NCI-H1048 (cell line): Measurements from ENCODE around the gene SNPH.

Experiments used
- DNase-seq: peaks from one replicate; lab custom pipeline; 2025; lab: John Stamatoyannopoulos, UW

SNPH gene

DNA sequence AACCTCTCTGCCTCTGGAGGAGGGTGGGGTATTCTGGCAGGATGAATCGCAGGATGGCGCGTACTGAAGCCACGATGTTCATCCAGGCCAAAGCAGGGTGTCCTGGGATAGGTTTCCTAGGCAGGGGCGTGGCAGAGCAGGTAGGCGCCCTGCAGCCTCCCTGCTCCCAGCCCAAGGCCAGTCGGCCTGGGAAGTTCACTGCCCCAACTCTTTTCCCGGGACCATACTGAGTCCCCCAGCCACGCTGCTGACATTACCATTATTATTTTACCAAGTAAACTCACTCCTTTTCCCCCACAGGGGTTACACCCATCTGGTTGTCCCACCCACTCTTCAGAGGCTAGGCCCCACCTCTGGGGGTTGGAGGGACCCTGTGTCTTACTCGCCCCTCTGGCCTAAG is 41.1 kb downstream of the SNPH start:
- no peak for DNase-seq

GRCh38 chr20:1307571-1307971 is 41.5 kb downstream of the SNPH start:
- DNase-seq, result no peak

DNA sequence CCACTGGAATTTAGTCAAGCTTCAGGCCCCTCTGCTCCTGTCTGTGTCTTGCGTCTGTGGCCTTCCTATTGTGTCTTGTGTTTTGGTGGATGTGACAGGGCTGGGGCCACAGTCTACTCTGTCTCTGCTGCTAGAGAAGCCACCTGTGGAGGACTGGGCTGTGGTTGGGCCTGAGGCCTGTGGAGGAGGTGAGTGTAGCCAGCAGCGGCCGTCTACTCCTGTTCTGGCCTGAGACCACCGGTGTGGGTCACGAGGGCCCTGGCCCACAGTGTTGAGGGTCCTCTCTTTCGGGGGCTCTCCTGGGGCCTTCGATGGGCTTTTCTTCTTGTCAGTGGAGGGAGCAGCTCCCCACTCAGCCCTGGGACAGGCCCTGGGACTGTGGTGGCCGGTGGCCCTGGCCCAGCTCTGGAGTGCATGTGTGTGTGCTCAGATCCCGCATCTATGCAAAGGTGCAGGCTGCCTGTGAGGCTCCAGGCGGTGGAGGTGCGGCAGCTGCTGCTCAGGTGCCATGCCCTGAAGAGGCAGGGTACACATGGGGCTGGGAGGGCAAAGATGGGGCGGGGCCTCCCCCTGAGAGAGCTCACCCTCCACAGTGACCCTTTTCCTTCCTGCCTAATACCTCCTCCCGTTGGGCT is 42.1 kb downstream of the SNPH start:
- no peak for DNase-seq

DNA sequence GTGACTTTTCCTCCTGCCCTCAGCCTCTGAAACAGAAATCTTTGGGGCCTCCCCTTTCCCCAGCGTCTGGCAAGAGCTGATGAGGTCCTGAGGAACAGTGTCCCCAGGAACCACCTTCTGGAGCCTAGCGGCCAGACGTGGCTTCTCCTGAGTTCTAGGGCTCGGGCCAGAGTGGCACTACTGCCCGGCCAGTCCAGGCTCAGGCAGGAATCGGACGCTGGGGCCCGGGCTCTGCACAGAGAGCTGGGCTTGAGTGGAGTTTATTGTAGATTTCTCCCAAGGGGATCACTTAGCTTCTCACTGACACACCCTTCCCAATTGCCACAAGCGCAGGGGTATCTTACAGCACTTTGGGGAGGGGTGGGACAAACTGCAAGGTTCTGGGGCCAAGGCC is 42.6 kb downstream of the SNPH start:
- DNase-seq, result no peak

DNA sequence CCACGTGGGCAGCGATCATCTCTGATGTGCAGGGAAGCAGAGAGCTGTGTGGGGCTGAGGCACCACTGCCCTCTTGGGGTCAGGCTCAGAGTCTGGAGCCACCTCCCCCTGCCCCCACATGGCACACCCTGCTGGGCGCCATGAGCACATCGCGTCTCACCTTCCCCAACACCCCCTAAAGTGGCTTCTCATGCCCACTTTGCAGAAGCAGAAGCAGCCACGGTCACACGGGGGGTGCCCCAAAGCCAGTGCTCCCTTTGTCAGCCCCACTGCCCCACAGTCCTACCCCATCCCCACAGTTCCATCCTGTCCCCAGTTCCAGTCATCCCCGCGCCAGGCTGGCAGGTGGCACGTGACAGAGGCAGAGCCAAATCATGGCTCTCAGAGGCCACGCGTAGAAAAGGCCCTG is 43.3 kb downstream of the SNPH start:
- no peak for DNase-seq

DNA sequence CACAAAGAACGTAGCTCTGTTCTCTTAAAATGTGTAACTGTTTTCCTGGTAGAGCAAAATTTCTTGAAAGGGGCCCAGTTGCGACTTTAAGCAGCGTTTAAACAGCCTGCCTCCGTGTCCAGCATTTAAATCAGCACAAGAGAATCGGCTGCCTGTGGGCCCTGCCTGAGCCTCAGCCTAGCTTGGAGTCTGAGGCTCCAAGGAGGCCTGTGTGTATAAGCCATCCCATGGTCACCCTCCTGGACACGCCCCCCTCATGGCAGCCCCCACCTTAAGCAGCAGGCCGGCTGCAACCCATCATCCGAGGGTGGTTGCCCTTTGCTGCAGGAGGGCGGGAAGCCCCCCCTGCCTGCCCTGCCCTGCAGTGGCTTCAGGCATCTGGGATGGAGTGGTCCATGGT is 44.0 kb downstream of the SNPH start:
- DNase-seq, result no peak

- no peak for DNase-seq
Observed at GRCh38 chr20:1310506-1311190, 44.6 kb downstream of the SNPH start.

DNA sequence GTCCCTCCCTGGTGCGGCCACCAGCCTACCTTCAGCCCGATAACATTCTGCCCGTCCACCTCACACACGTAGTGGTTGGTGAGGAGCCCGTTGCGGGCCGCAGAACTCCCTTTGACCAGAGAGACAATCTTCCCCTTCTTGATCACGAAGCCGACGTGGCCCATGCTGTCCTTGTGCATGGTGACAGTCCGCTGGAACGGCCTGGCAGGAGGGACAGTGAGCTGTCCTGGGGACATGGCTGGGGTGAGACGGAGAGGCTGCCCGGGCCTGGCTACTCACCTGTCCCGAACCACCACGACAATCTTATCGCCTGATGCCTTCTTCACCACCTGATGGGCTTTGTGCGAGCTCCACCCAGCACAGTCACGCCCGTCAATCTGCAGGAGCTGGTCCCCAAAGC is 46.2 kb downstream of the SNPH start:
- DNase-seq, result no peak

DNA sequence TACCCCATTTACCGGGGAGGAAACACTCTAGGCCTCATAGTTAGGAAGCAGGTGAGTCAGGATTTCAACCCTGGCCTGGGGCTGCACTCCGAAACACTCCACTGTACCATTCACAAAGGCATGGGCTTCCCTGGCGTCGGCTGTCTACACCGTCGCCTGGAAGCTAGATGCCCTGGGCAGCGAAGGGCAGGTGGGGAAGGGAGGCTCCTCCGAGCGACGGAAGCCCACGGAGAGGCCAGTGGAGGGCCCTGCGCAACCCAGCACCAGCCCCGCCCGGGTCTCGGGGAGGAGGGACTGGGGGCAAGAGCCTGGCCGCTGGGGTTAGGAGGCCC is 46.8 kb downstream of the SNPH start:
- DNase-seq, result no peak

DNA sequence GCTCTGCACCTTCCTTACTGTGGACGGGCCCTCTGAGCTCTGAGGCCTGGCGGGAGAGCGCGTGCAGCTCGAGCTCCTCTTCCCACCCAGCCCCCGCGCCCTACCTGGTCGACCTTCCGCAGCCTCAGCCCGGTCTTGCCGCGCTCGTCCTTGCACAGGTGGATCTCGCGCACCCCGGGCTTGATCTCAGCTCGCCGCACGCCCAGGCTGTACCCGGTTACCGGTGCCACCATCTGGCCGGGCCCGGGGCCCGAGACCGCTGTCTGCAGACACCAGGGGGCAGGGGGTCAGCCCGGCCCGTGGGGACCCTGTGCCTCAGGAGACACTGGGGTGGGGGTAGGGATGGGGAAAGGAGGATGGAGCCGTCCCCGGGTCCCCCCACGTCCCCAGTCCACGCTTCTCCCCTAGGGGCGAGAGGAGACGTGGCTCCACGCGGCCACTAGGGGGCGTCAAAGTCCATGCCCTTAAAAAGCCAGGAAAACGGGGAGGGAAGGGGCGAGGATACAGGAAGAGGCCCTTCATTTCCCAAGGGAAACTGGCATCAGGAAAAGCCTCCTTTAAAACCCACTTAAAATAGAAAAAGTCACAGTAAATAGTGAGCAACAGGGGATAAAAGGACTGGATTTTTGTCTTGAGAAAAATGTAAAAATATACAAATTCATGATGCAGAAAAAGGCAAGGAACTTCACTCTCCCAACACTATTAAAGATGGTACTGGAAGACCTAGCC is 47.3 kb downstream of the SNPH start:
- no peak for DNase-seq

DNA sequence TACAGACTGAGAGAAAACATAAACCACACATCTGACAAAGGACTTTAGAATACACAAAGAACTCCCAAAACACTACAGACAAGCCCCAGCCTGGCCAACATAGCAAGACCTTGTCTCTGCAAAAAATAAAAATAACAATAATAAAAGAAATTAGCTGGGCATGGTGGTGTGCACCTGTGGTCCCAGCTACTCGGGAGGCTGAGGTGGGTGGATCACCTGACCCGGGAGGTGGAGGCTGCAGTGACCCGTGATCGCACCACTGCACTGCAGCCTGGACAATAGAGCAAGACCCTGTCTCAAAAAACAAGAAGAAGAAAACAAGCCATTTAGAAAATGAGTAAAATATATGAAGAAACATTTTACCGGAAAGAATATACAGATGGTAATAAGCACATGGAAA is 49.7 kb downstream of the SNPH start:
- no peak for DNase-seq

DNA sequence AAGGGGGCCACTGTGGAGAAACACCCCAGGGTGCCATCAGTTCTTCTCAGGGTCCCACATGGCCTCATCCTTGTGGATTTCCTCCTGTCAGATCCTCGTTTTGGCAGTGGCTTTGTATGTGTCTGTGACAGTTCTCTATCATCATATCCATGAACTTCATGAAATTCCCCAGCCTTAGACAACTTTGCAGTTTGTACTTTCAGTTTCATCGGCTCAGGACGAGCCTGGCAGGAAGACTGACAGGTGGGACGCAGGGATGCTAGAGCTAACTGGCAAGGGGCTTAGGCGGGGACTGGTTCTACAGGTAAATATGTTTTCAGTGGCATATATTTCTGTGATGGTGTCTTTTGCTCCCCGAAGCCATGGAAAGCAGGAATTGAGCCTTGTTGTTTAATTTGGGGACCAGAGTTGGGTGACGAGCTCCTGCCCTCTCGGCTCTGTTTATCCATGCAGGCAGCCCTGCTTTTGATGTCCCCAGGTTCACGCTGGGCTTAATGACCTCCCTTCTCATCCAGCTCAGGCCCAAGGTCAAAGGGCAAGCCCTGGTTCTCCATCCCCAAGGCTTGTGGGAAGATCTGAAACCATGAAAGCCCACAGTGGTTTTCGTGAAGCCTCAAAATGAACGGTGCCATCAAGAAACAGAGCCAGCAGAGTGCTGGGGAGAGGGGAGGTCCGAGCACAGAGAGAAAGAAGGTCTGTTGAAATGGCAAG is 51.6 kb downstream of the SNPH start:
- DNase-seq, result no peak

DNA sequence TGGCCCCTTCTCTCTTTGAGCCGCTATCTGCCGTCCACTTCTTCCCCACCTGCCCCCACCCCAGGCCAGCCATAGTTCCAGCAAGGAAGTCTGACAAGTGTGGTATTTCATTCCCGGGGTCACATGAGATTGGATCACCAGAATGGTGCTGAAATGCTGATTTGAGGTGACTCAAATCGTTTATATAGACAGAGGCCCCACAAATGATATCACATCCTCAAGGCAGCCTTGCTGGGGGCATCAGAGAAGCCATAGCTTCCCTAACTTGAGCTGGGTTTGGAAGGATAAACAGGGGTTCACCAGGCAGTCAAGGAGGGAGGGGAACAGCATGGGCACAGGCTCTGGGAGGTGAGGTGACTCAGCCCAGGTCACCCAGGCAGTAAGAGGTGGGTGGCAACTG is 53.0 kb downstream of the SNPH start:
- no peak for DNase-seq

DNA sequence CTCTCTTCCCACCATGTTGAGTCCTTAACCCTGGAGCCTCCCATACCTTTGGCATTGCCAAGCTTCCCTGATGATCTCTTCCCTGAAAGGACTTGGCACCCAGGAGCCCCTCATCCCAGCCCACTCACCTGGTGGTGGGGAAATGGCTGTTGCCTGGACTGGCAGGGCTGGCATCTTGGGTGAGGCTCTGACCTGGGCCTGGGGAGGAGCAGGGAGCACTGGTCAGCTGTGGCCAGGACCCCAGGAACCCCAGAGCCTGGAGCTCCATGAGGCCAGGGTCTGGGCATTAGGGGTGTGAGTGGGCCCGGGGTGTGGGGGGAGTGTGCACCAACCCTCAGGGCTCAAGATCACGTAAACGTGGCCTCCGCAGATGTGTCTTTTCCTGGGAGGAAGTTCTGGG is 53.4 kb downstream of the SNPH start:
- no peak for DNase-seq

DNA sequence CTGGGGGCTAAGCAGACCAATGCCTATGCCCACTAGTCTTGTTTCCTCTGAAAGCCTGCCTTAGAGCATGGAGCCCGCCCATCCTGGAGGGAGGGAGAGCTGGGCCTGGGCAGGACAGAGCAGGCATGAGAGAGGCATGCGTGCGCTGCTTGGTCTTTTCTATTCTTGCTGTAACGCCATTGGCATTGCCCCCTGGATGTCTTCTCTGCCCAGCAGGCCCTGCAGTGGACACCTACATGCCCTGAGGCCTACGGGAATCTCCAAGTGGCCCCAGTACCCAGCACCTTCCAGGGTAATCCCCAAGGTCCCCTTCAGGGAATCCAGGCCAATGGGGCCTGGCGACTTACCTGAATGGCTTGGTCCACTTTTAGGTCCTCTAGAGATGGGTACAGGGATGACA is 53.9 kb downstream of the SNPH start:
- no peak for DNase-seq

DNA sequence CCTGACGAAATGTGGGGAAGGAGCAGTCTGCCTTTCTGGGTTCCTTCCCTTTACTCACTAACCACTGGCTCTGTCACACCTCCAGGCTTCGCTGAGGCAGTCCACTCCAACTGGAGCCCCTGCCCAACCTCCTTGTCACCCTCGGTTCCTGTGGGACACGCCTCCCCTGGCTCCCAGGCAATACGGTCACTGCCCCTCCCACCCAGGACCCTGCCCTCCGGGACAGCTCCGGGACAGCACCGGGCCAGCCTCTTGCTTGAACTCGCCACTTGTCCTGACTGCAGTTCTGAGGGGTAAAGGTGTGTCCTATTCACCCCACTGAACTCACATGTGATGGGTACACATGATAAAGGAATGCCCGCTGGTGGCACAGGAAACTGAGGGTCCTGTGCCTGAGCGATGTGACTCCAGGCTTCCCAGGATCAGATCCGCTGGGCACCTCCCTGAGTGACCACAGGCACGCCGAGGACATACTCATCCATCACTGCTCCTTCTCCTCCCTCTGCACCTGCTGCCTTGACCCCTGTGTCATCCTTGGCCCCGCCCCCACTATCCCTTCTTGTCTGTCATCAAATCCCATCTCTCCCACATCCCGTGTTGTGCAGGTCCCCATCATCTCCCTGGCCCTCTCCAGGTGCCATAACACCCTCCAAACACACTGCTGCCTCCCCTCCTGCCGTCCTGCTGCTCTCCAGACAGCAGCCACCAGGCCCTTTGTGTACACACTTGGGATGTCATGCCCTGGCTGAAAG is 55.0 kb downstream of the SNPH start:
- DNase-seq, result no peak

DNA sequence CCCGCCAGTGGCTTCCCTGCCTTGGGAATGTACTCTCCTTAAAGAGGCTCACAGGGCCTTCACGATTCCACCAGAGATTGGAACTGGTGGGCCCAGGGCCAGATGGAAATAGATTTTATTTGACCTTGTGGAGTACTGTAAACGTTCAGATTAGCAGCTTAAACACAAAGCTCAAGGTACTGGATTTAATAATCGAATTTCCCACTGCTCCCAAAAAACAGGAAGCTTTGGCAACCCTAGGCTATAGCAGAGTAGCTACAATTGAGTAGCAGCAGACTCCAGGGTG is 55.5 kb downstream of the SNPH start:
- DNase-seq, result no peak

GRCh38 chr20:1322511-1323245 is 56.6 kb downstream of the SNPH start:
- no peak for DNase-seq

DNA sequence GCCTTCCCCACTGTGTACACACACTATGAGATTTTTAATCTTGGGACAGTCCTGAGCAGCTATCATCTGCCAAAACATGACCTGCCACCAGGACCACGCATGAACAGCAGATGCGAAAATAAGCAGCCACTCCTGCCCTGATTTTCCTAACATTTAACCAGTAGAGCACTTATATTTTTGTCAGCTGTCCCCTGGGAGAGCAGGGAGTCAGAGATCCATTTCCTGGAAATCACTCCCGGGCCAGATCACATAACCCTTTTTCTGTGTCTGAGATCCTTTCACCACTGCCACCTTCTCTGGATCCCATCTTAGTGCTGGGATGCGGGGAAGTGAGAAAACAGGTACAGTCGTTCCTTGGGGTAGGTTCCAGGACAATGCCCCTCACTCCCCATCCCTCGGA is 57.2 kb downstream of the SNPH start:
- DNase-seq, result no peak

DNA sequence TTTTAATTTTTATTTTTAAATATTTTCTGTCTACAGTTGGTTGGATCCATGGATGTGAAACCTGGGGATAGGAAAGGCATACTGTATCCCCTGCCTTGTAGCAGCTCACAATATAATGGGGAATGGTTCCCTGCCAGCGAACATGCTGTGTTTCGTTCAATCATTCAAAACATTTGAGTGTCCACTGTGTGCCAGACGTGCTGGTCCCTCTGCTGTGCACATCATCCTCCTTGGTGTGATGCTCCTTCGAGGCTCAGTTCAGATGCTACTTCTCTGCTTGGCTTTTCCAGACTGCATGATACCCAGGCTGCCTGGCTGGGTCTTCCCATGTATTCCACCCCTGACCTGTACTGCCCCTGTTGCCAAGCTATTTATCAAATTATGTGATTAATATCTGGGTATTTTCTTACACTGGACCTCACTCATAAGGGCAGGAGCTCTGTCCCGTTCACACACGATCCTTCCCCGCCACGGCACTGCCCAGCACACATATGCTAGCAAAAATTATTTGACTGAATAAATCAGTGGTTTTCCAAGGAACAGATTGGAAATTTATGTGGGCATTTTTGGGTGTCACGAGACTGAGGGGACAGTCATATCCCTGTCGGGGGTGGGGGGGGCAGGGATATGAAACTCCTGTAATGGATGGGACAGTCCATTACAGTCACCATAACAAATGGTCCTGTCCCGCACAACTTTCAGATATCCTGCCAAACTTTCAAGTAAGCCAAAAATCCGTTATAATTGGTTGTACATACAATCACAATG is 57.9 kb downstream of the SNPH start:
- no peak for DNase-seq

DNA sequence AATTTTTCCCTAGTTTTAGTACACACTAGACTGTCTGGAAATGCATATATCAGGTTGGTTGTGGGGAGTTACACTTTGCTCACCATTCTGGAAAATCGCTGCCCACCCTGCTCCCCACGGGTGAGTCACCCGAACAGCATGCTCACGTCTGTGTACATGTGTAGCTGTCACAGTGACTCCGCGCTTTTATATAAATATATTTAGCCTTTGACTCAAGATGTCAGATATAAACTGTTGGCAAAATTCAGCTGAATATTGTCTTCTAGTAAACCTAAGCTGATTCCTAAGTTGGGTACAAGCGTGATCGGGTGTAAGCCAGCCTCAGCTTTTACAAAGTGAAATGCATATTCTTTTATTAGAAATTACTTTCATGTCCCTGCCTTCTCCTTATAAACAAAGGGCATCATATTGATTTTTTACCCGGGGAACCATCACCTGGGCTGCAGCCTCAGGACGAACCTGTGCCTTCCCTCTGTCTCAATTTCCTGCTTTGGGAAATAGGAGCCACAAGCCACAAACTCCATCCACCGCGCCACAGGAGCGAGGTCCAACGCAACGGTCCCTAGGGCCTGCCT is 58.6 kb downstream of the SNPH start:
- no peak for DNase-seq
